ENCODE results near the gene ADK. TPM values are rescaled to one million over a fixed set of nuclear protein-coding genes. Genes with fewer than 3 reads are reported as not detected.

Gene ADK
- total and polyA plus RNA-seq, 11 donors, result 20.8 to 55.5 (median 39.8) TPM

- H3K4me3 ChIP-seq, result no peak overlapping the region
- 76 to 83% (median 81%) methylated on average over 17 of the region's 17 CpGs for WGBS, 4 donors
- H3K27ac ChIP-seq, result peak overlapping the region in 1 of 12 donors; percentile 50
- TF ChIP-seq CTCF (IDR thresholded peaks at IDR 0.05) (no peak), POLR2A (IDR thresholded peaks at IDR 0.05) (no peak)
- intact Hi-C loops (cut with DNase I), result no loop called here
- ATAC-seq (no peak), DNase-seq (no peak)
- no peaks in the 10 kb centered on the region for H3K9me3 ChIP-seq
- H3K27me3 ChIP-seq, result no peaks in the 10 kb centered on the region
- peaks cover 0 to 7% (median 0%) of the 10 kb centered on the region in 12 donors for H3K4me1 ChIP-seq
- H3K36me3 ChIP-seq, result no peaks in the 10 kb centered on the region
These were observed 602.6 kb downstream of the ADK start for GRCh38 chr10:74753442-74754211.

- TF ChIP-seq CTCF (IDR thresholded peaks at IDR 0.05), result no peak
- TF ChIP-seq POLR2A (IDR thresholded peaks at IDR 0.05), result no peak
These were observed 603.4 kb downstream of the ADK start for GRCh38 chr10:74754381-74754821.

GRCh38 chr10:74755273-74755672 lies 604.3 kb downstream of the ADK start:
- Histone ChIP-seq H3K27ac (no peak overlapping the region), H3K4me3 (no peak overlapping the region), H3K36me3 (no peaks in the 10 kb centered on the region), H3K4me1 (peaks cover 0 to 7% (median 0%) of the 10 kb centered on the region in 12 donors), H3K9me3 (no peaks in the 10 kb centered on the region), H3K27me3 (no peaks in the 10 kb centered on the region)
- ATAC-seq (no peak), DNase-seq (no peak)
- WGBS, 4 donors, result 86 to 96% (median 92%) methylated on average over 10 of the region's 10 CpGs
- no peak for TF ChIP-seq CTCF (IDR thresholded peaks at IDR 0.05)
- TF ChIP-seq POLR2A (IDR thresholded peaks at IDR 0.05), result no peak
- intact Hi-C loops (cut with DNase I), result no loop called here

More at GRCh38 chr10:74754381-74754821, 603.4 kb downstream of the ADK start:
- Histone ChIP-seq H3K4me3 (no peak overlapping the region), H3K36me3 (no peaks in the 10 kb centered on the region), H3K27me3 (no peaks in the 10 kb centered on the region), H3K27ac (peak overlapping the region in 1 of 12 donors; percentile 50), H3K4me1 (peaks cover 0 to 7% (median 0%) of the 10 kb centered on the region in 12 donors), H3K9me3 (no peaks in the 10 kb centered on the region)
- ATAC-seq, result peak in 1 of 4 donors; percentile 59
- DNase-seq, result no peak
- intact Hi-C loops (cut with DNase I), result no loop called here
- 69 to 73% (median 71%) methylated on average over 8 of the region's 8 CpGs for WGBS, 4 donors

Other genes with a start within 250 kb of the ADK start
- gene PLAU, start 240.1 kb upstream of the ADK start, total RNA-seq, result 10 to 100 TPM in 5 of 9 donors, 1 to 10 TPM in 4; 7.8 to 68.1 (median 10.3) TPM
- 10 to 100 TPM in 1 of 2 donors, 1 to 10 TPM in 1; 3.3 to 11.8 TPM for gene PLAU, start 240.1 kb upstream of the ADK start, polyA plus RNA-seq
- 100 to 1,000 TPM; 215 to 543 (median 273) TPM for gene VCL, start 153.1 kb upstream of the ADK start, total RNA-seq
- gene VCL, start 153.1 kb upstream of the ADK start, polyA plus RNA-seq, result 100 to 1,000 TPM in 1 of 2 donors, 10 to 100 TPM in 1; 84.5 to 363 TPM
- gene AP3M1, start 393 bp upstream of the ADK start, total RNA-seq, result 10 to 100 TPM; 23.2 to 37.0 (median 30.5) TPM
- gene AP3M1, start 393 bp upstream of the ADK start, polyA plus RNA-seq, result 10 to 100 TPM in 1 of 2 donors, 1 to 10 TPM in 1; 7.8 to 33.4 TPM

Data from heart left ventricle (tissue), 16 donors.